Stimulated activated CD4-positive, alpha-beta T cell treated with anti-CD3 and anti-CD28 coated beads, Interleukin-4, amount 100 ng/mL, for 1 hour (primary cell): ENCODE measurements around the gene PSMA7.

Experiments used
- DNase-seq: peaks from one replicate; pipeline ENCODE4 v3.0.0-alpha.2; 2020

Gene PSMA7

GRCh38 chr20:62171245-62171644 is 28.1 kb upstream of the PSMA7 start:
- no peak for DNase-seq

- no peak for DNase-seq
Observed at GRCh38 chr20:62170536-62170935, 27.3 kb upstream of the PSMA7 start.

- no peak for DNase-seq
Observed at GRCh38 chr20:62168890-62169435, 25.8 kb upstream of the PSMA7 start.

- DNase-seq, result no peak
Observed at GRCh38 chr20:62168061-62168460, 24.9 kb upstream of the PSMA7 start.

GRCh38 chr20:62167474-62167873 is 24.3 kb upstream of the PSMA7 start:
- no peak for DNase-seq

GRCh38 chr20:62165762-62166399 is 22.7 kb upstream of the PSMA7 start:
- no peak for DNase-seq

- DNase-seq, result no peak
Observed at GRCh38 chr20:62164879-62165761, 21.9 kb upstream of the PSMA7 start.

- DNase-seq, result no peak
Observed at GRCh38 chr20:62163986-62164762, 21.0 kb upstream of the PSMA7 start.

- no peak for DNase-seq
Observed at GRCh38 chr20:62163485-62163865, 20.3 kb upstream of the PSMA7 start.

- no peak for DNase-seq
Observed at GRCh38 chr20:62162765-62163484, 19.7 kb upstream of the PSMA7 start.

GRCh38 chr20:62161347-62161746 is 18.2 kb upstream of the PSMA7 start:
- no peak for DNase-seq

GRCh38 chr20:62160876-62161275 is 17.7 kb upstream of the PSMA7 start:
- DNase-seq, result no peak

GRCh38 chr20:62160253-62160652 is 17.1 kb upstream of the PSMA7 start:
- no peak for DNase-seq

GRCh38 chr20:62159839-62160238 is 16.6 kb upstream of the PSMA7 start:
- peak; percentile 35 for DNase-seq

GRCh38 chr20:62159052-62159451 is 15.9 kb upstream of the PSMA7 start:
- no peak for DNase-seq

GRCh38 chr20:62158541-62158940 is 15.3 kb upstream of the PSMA7 start:
- no peak for DNase-seq

- DNase-seq, result no peak
Observed at GRCh38 chr20:62158088-62158400, 14.8 kb upstream of the PSMA7 start.

GRCh38 chr20:62157387-62158087 is 14.3 kb upstream of the PSMA7 start:
- DNase-seq, result no peak

- DNase-seq, result peak; percentile 79
Observed at GRCh38 chr20:62156592-62157386, 13.6 kb upstream of the PSMA7 start.

GRCh38 chr20:62156254-62156556 is 13.0 kb upstream of the PSMA7 start:
- no peak for DNase-seq

GRCh38 chr20:62155428-62156253 is 12.4 kb upstream of the PSMA7 start:
- DNase-seq, result no peak
